Mesangial cell (primary cell): ENCODE results near the gene TUT7. TPM values are rescaled to one million over a fixed set of nuclear protein-coding genes. Genes with fewer than 3 reads are reported as not detected.

Experiments used
- total RNA-seq: library from RNA; depleted of rRNA; stranded (reverse); fragments of >200 nt; gene quantifications from 2 replicates; pipeline ENCODE4 v1.2.3, GENCODE V29; 2015

Gene TUT7, protein sequence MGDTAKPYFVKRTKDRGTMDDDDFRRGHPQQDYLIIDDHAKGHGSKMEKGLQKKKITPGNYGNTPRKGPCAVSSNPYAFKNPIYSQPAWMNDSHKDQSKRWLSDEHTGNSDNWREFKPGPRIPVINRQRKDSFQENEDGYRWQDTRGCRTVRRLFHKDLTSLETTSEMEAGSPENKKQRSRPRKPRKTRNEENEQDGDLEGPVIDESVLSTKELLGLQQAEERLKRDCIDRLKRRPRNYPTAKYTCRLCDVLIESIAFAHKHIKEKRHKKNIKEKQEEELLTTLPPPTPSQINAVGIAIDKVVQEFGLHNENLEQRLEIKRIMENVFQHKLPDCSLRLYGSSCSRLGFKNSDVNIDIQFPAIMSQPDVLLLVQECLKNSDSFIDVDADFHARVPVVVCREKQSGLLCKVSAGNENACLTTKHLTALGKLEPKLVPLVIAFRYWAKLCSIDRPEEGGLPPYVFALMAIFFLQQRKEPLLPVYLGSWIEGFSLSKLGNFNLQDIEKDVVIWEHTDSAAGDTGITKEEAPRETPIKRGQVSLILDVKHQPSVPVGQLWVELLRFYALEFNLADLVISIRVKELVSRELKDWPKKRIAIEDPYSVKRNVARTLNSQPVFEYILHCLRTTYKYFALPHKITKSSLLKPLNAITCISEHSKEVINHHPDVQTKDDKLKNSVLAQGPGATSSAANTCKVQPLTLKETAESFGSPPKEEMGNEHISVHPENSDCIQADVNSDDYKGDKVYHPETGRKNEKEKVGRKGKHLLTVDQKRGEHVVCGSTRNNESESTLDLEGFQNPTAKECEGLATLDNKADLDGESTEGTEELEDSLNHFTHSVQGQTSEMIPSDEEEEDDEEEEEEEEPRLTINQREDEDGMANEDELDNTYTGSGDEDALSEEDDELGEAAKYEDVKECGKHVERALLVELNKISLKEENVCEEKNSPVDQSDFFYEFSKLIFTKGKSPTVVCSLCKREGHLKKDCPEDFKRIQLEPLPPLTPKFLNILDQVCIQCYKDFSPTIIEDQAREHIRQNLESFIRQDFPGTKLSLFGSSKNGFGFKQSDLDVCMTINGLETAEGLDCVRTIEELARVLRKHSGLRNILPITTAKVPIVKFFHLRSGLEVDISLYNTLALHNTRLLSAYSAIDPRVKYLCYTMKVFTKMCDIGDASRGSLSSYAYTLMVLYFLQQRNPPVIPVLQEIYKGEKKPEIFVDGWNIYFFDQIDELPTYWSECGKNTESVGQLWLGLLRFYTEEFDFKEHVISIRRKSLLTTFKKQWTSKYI (N-terminal part only)
- 7.8 and 13.3 TPM in 2 replicates for total RNA-seq

DNA sequence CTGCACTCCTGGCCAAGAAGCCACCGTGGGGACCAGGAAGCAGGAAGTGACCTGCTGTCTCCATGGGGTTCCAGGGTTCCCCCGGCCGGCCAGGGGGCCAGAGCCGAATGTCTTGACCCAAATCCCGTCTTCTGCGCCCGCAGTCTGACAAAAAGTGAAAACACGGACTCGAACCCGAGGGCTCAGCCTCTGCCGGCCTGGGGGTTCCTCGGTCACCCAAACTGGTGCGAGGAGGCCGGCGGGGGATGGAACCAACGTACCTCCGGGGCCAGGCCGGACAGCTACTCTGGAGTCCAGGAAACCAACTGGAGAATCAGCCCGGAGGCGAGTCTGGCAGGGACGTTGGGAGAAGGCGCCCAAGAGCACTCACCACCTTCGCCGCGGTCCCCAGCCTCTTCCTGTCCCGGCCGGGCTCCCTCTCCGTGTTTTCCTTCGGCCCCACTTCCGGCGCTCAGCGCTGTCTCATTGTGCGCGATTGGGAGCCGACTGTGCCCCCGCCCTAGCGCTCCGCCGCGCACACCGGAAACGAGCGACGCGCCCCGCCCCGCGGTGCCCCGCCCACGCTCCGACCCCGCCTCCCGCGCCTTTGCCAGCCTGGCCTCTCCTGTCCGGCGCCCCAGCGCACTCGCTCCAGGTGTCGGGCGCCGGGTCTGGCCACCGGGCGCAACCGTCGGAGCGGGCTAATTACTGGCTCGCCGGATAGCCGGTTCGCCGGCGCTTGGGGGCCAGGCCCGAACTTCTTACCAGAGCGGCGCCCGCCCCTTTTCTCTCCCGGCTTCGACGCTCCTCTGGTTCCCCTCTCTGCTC lies at the start of gene TUT7:
TSS of gene TUT7 (minus strand) at position 400 of the 807 bp plus-strand sequence. CDS start 1,211 bp downstream, outside the sequence.

DNA sequence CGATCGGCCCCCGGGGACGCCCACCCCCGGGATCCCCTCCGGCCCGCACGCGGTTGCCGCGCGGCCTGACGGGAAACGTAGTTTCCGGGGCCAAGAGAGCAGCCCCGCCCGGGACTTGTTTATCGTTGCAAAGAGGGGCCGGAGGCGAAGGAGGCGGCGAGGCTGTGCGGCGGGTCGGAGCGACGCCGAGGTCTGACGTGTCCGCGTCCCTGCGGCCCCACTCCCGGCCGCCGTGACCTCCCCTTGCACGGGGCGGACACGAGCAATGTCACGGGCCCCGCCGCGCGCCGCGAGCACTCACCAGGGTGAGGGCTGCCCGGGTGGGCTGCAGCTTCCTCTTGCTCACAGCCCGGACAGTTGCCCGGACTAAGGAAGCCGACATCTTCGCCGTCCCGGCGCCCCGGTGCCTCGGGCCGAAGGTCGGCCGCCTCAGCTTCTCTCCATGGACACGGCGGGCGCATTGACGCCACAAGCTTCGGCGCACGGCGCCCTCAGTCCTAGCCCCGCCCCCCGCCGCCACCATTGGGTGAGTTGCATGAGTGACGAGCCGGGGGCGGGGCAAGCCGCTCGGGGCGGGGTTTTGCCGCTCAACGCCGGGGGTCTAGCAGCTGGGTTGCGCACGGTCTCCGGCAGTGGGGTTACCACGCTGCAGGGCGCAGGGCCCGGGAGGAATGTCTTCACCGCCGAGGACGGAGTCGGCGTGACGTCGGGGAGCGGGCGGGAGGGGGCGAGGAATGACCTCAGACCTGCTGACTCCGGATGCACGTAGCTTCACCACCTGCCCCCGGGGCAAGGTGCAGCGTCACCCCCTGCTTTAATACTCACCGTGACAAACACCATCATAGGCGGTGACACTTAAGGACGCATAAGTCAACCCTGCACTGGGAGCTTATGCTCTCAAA lies 71.9 kb downstream of the TUT7 start, which contains the start of gene ISCA1:
TSS of gene ISCA1 (minus strand) at position 462 of the 902 bp plus-strand sequence. CDS start at position 382, 80 bp downstream.

DNA sequence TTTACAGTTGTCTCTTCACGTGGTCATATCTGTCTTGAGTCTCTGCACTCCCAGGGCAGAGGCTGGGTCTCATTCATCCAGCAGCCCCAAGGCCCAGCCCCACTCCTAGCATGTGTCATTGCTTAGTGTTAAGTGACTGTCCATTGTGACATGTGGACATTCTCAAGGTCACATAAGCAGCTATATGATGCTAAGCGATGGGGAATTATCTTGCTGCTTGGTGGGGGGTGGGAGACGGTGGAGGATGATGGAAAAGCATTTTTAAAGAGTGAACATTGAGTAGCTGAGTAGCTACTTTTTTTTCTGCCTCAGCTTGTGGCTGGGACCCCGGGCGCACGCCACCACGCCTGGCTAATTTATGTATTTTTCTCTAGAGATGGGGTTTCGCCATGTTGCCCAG lies 94.7 kb downstream of the TUT7 start, which contains the start of gene C9orf153:
TSS of gene C9orf153 (minus strand) at position 101 of the 400 bp plus-strand sequence. CDS start 30,054 bp downstream, outside the sequence.

Other genes with a start within 250 kb of the TUT7 start
- gene C9orf153, start 94.8 kb downstream of the TUT7 start, total RNA-seq: 0.16 TPM in 1 of 2 replicates, not detected in the other
- gene ISCA1, start 71.9 kb downstream of the TUT7 start, total RNA-seq: 20.3 and 22.5 TPM in 2 replicates